Endometrial microvascular endothelial cells (primary cell): ENCODE measurements around the gene MATN1. TPM values are rescaled to one million over a fixed set of nuclear protein-coding genes. Genes with fewer than 3 reads are reported as not detected.

Experiments used
- in situ Hi-C: cut with HindIII; loops from 2 replicates; pipeline ENCODE4 v1.10.0; 2017; ENCODE audit warnings: low sequenced_read_pairs, low pct_unique_long_range_greater_than_20kb; ENCODE audit errors: inconsistent ontology term
- total RNA-seq: library from RNA; depleted of rRNA; stranded (reverse); fragments of >200 nt; gene quantifications from one replicate; pipeline ENCODE4 v1.2.3, GENCODE V29; 2015; ENCODE audit errors: inconsistent ontology term

Gene MATN1
- total RNA-seq, 1 donor from 2014 or later = not detected

- in situ Hi-C loops = no loop called here
These were observed 15.7 kb downstream of the MATN1 start for GRCh38 chr1:30707412-30708360.

GRCh38 chr1:30706528-30706927 lies 16.9 kb downstream of the MATN1 start:
- in situ Hi-C loops = no loop called here

- in situ Hi-C loops = no loop called here
These were observed 17.7 kb downstream of the MATN1 start for GRCh38 chr1:30705698-30706097.

- in situ Hi-C loops = no loop called here
These were observed 18.4 kb downstream of the MATN1 start for GRCh38 chr1:30704765-30705509.

GRCh38 chr1:30704271-30704670 lies 19.1 kb downstream of the MATN1 start:
- in situ Hi-C loops = no loop called here

GRCh38 chr1:30702823-30703222 lies 20.6 kb downstream of the MATN1 start:
- in situ Hi-C loops = no loop called here

GRCh38 chr1:30701258-30701633 lies 22.1 kb downstream of the MATN1 start:
- in situ Hi-C loops = no loop called here

- in situ Hi-C loops = no loop called here
These were observed 22.7 kb downstream of the MATN1 start for GRCh38 chr1:30700528-30701257.

GRCh38 chr1:30699762-30700161 lies 23.6 kb downstream of the MATN1 start:
- in situ Hi-C loops = no loop called here

- in situ Hi-C loops = no loop called here
These were observed 24.9 kb downstream of the MATN1 start for GRCh38 chr1:30698401-30698981.

GRCh38 chr1:30697571-30698376 lies 25.6 kb downstream of the MATN1 start:
- in situ Hi-C loops = no loop called here

GRCh38 chr1:30696831-30697230 lies 26.6 kb downstream of the MATN1 start:
- in situ Hi-C loops = no loop called here

GRCh38 chr1:30695439-30695841 lies 27.9 kb downstream of the MATN1 start:
- in situ Hi-C loops = no loop called here

GRCh38 chr1:30694280-30695175 lies 28.9 kb downstream of the MATN1 start:
- in situ Hi-C loops = no loop called here

GRCh38 chr1:30693822-30694221 lies 29.6 kb downstream of the MATN1 start:
- in situ Hi-C loops = no loop called here

- in situ Hi-C loops = no loop called here
These were observed 30.0 kb downstream of the MATN1 start for GRCh38 chr1:30693366-30693765.

- in situ Hi-C loops = no loop called here
These were observed 30.5 kb downstream of the MATN1 start for GRCh38 chr1:30692948-30693301.
